Esophagus squamous epithelium (tissue), 5 donors: Measurements from ENCODE around the gene CYP3A5. TPM values are rescaled to one million over a fixed set of nuclear protein-coding genes. Genes with fewer than 3 reads are reported as not detected.

Source experiments
- DNase-seq: peaks from one replicate; lab custom pipeline; 2025; lab: John Stamatoyannopoulos, UW
- H3K27ac ChIP-seq, 4 donors: fragments of 200-600 bp; sonication (generic); one replicate each; pipeline ENCODE4 v1.5.1; 2016 to 2019; ENCODE audit warnings: mild to moderate bottlenecking in 1 of 4
- H3K27me3 ChIP-seq, 4 donors: fragments of 200-600 bp; sonication (generic); 1 replicate in 3 of 4; 2 replicates in 1 of 4; pipeline versions ENCODE4 v1.5.1 to v1.6.0; 2017 to 2021; ENCODE audit warnings: antibody characterized with exemption in 1 of 4
- H3K36me3 ChIP-seq, 3 donors: fragments of 200-600 bp; sonication (generic); one replicate each; pipeline ENCODE4 v1.5.1; 2016 to 2019
- H3K4me1 ChIP-seq, 3 donors: fragments of 200-600 bp; sonication (generic); one replicate each; pipeline ENCODE4 v1.5.1; 2017 to 2019
- H3K4me3 ChIP-seq, 4 donors: fragments of 200-600 bp; sonication (generic); 1 replicate in 3 of 4; 2 replicates in 1 of 4; pipeline ENCODE4 v1.5.1; 2016 to 2019; ENCODE audit warnings: mild to moderate bottlenecking in 2 of 4, moderate library complexity in 1 of 4
- H3K9me3 ChIP-seq, 3 donors: fragments of 200-600 bp; sonication (generic); one replicate each; pipeline ENCODE4 v1.5.1; 2016 to 2019
- CTCF ChIP-seq, 6 experiments: fragments of 450-650 bp in 4 of 6; fragments of 200-600 bp in 2 of 6; sonication (generic) in 2 of 6; IDR thresholded peaks; one replicate each; pipeline ENCODE4 v1.5.1; 2016 to 2019; ENCODE audit warnings: antibody characterized with exemption in 6 of 6, mild to moderate bottlenecking in 4 of 6, moderate library complexity in 4 of 6
- POLR2A ChIP-seq, 4 donors: fragments of 450-650 bp; IDR thresholded peaks; one replicate each; pipeline ENCODE4 v1.6.1; 2017; ENCODE audit warnings: antibody characterized with exemption in 4 of 4, mild to moderate bottlenecking in 4 of 4, moderate library complexity in 3 of 4
- WGBS, 2 donors: methylation state at CpG; one replicate each; pipeline ENCODE4 v1.1.5; 2018; 5-methylcytosine and 5-hydroxymethylcytosine counted together
- intact Hi-C: fragments of 100-400 bp; cut with DNase I; formaldehyde crosslinking; loops from one replicate; pipeline ENCODE4 v1.15.0; 2022
- total RNA-seq, 4 donors: library from RNA; depleted of rRNA; stranded (reverse); fragments of >200 nt; gene quantifications; one replicate each; pipeline ENCODE4 v1.1.0, GENCODE V29; 2016
- donor health status: DM: yes; HTN: yes; CAD: no.

CYP3A5 gene
- total RNA-seq, 4 donors from 2014 or later, result 34.5 to 99.8 (median 79.1) TPM

GRCh38 chr7:99622596-99622995, 57.2 kb downstream of the CYP3A5 start:
- Histone ChIP-seq H3K36me3 (peaks cover 37 to 94% (median 45%) of the 10 kb centered on the region in 3 donors), H3K27ac (peak overlapping the region; percentile 15 to 59 (median 41)), H3K27me3 (no peaks in the 10 kb centered on the region), H3K4me3 (no peak overlapping the region), H3K4me1 (peaks cover 10 to 35% (median 21%) of the 10 kb centered on the region in 3 donors), H3K9me3 (no peaks in the 10 kb centered on the region)
- no peak for DNase-seq
- TF ChIP-seq CTCF (IDR thresholded peaks at IDR 0.05) (no peak), POLR2A (IDR thresholded peaks at IDR 0.05) (no peak)
- intact Hi-C loops, result no loop called here
- 60 to 75% methylated on average over 10 of the region's 10 CpGs for WGBS, 2 donors

- no peaks in the 10 kb centered on the region for H3K27me3 ChIP-seq
- no peak for DNase-seq
- H3K4me3 ChIP-seq, result no peak overlapping the region
- H3K27ac ChIP-seq, result no peak overlapping the region
- H3K9me3 ChIP-seq, result no peaks in the 10 kb centered on the region
- TF ChIP-seq CTCF (IDR thresholded peaks at IDR 0.05) (no peak), POLR2A (IDR thresholded peaks at IDR 0.05) (no peak)
- H3K4me1 ChIP-seq, result peaks cover 15 to 42% (median 25%) of the 10 kb centered on the region in 3 donors
- intact Hi-C loops, result no loop called here
- 87 to 90% methylated on average over 2 to 5 of the region's 5 CpGs for whole genome bisulfite sequencing, 2 donors
- H3K36me3 ChIP-seq, result peaks cover 32 to 81% (median 43%) of the 10 kb centered on the region in 3 donors
Measured at GRCh38 chr7:99621271-99621670, 58.5 kb downstream of the CYP3A5 start.

- no peaks in the 10 kb centered on the region for H3K9me3 ChIP-seq
- no peak for TF ChIP-seq CTCF (IDR thresholded peaks at IDR 0.05)
- no peak for TF ChIP-seq POLR2A (IDR thresholded peaks at IDR 0.05)
- DNase-seq, result no peak
- intact Hi-C loops, result no loop called here
- H3K4me3 ChIP-seq, result no peak overlapping the region
- peaks cover 28 to 64% (median 30%) of the 10 kb centered on the region in 3 donors for H3K36me3 ChIP-seq
- peaks cover 18 to 46% (median 28%) of the 10 kb centered on the region in 3 donors for H3K4me1 ChIP-seq
- H3K27ac ChIP-seq, result no peak overlapping the region
- no peaks in the 10 kb centered on the region for H3K27me3 ChIP-seq
- 90 to 92% methylated on average over 5 to 9 of the region's 18 CpGs for WGBS, 2 donors
Measured at GRCh38 chr7:99619571-99620130, 60.1 kb downstream of the CYP3A5 start.

- no peaks in the 10 kb centered on the region for H3K27me3 ChIP-seq
- intact Hi-C loops, result no loop called here
- H3K36me3 ChIP-seq, result peaks cover 20 to 55% (median 20%) of the 10 kb centered on the region in 3 donors
- H3K9me3 ChIP-seq, result no peaks in the 10 kb centered on the region
- H3K4me3 ChIP-seq, result no peak overlapping the region
- TF ChIP-seq POLR2A (IDR thresholded peaks at IDR 0.05) (no peak), CTCF (IDR thresholded peaks at IDR 0.05) (no peak)
- no peak overlapping the region for H3K27ac ChIP-seq
- no peak for DNase-seq
- peaks cover 15 to 42% (median 26%) of the 10 kb centered on the region in 3 donors for H3K4me1 ChIP-seq
- 76 to 85% methylated on average over 3 of the region's 3 CpGs for WGBS, 2 donors
Measured at GRCh38 chr7:99618726-99619125, 61.1 kb downstream of the CYP3A5 start.

- no peak for DNase-seq
- WGBS, 2 donors, result 25 to 27% methylated on average over 9 to 12 of the region's 22 CpGs
- Histone ChIP-seq H3K27me3 (no peaks in the 10 kb centered on the region), H3K36me3 (peaks cover 8 to 41% (median 17%) of the 10 kb centered on the region in 3 donors), H3K4me3 (peak overlapping the region; percentile 70 to 99 (median 73)), H3K9me3 (no peaks in the 10 kb centered on the region), H3K27ac (peak overlapping the region; percentile 85 to 94 (median 90)), H3K4me1 (peaks cover 13 to 28% (median 19%) of the 10 kb centered on the region in 3 donors)
- intact Hi-C loops, result no loop called here
- TF ChIP-seq CTCF (IDR thresholded peaks at IDR 0.05) (no peak), POLR2A (IDR thresholded peaks at IDR 0.05) (no peak)
Measured at GRCh38 chr7:99617192-99617781, 62.5 kb downstream of the CYP3A5 start.
